Epithelial cell of proximal tubule (primary cell): ENCODE results near the gene CEP97. TPM values are rescaled to one million over a fixed set of nuclear protein-coding genes. Genes with fewer than 3 reads are reported as not detected.
"Not testable (repeated sequence)": the region's sequence is repeated elsewhere in the genome, so short reads cannot be mapped to it uniquely, and the experiment has no call there.

ENCODE experiments used
- DNase-seq: peaks from one replicate; pipeline ENCODE4 v3.0.0-alpha.2; 2011; ENCODE audit warnings: low read depth
- H3K4me3 ChIP-seq: 2 replicates; pipeline ENCODE4 v1.5.1; 2011; ENCODE audit warnings: low read depth, mild to moderate bottlenecking, low read length
- CTCF ChIP-seq: conservative IDR thresholded peaks from 2 replicates; pipeline ENCODE4 v1.5.1; 2012; ENCODE audit warnings: low read depth, mild to moderate bottlenecking, low read length
- total RNA-seq: library from RNA; depleted of rRNA; stranded (reverse); fragments of >200 nt; gene quantifications from 2 replicates; pipeline ENCODE4 v1.2.3, GENCODE V29; 2015

Gene CEP97
- total RNA-seq: 7.9 and 9.3 TPM in 2 replicates

DNA sequence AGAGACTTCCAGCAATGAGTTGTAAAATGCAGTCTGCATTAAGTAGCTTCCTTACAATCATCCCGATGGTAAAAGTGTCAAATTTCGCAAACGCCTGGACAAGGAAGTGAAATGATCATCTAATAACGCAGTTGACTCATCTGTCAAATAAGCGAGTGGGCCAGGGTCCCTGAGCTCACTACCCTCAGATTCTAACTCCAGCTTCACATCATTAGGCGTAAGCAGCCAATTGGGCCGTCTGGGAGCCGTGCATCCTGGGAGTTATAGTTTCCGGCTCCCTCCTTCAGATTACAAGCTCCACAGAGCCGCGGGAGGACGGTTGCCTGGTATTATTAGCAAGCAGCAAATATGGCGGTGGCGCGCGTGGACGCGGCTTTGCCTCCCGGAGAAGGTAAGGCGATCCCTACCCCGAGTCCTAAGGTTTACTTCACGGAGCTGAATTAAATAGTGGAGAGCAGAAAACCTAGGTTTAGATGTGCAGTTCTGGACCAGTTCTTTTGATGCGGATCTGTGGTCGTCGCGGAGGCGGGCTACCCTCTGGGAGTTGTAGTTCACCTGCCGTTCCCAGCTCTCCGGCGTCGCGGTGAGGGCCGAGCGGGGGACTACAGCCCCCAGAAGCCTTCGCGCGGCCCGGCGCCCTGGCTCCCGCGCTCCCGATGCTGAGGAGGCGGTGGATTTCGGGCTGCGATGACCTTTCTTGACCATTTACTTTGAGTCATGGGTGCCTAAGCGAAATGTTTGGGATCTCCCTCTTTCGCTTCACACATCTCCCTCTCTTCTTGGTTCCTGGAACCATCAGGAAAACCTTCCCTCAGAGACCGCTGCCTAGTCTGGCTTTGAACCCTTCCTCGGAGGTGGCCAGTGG is at the start of gene CEP97:
TSS of gene CEP97 (plus strand) at position 286 of the 865 bp plus-strand sequence. CDS start at position 349, 63 bp downstream.
- TF ChIP-seq CTCF: no peak
- peak; percentile 66 for DNase-seq

DNA sequence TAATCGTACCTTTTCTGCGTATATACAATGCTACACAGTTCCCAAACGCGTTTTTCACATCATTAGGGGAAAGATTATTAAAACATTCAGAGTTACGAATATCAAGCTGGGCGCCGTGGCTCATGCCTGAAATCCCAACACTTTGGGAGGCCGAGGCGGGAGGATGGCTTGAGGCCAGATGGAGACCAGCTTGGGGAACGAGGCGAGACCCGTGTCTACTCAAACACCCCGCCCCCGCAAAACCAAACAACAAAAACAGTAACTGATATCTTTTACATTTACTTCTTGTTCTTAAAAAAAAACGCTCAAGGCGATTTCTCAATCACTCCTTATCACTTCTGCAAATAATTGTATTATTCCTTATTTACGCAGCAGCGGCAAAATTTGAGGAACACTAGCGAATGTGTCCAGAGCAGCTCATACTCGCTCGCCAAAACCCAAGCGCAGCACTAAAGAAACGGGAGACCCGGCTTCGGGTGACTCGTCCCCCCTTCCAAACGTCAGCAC is 48.7 kb upstream of the CEP97 start:
- no peak for DNase-seq
- peak overlapping the region; percentile 86 for H3K4me3 ChIP-seq
- no peak for TF ChIP-seq CTCF

More for the DNA sequence above, at the start of gene CEP97:
- H3K4me3 ChIP-seq: peak within 1 kb of the TSS; percentile 69

DNA sequence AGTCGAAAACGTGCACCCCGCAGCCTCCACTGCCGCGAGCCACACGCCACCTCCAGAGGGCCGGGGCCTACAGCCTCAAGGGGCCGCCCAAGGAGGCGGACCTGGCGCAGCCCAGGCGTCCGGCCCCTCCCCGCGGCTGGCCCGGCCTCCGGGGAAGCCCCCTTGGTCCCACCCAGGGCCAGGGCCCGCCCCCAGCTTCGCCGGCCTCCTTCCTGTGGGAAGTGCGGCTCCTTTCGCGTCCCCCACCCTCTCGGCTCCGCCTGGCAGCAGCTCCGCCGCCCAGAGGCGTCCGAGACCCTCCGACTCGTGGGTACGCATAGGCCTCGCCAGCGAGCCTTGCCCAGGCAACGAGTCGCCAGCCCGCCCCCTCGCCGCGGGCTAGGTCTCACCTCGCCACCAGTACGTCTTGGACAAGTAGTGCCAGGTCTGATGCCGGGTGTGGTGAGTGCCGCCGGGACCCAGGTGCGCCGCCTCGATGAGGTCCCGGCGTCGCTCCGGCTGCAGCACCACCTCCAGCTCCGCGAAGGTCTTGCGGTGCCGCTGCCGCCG is 48.1 kb upstream of the CEP97 start:
- peak; percentile 49 for DNase-seq
- peak; percentile 3 for TF ChIP-seq CTCF
- H3K4me3 ChIP-seq: peak overlapping the region; percentile 86

- TF ChIP-seq CTCF: peak; percentile 67
- peak; percentile 98 for DNase-seq
- peak within 1 kb of the TSS; percentile 86 for H3K4me3 ChIP-seq
Observed at GRCh38 chr3:101676765-101677435, 47.5 kb upstream of the CEP97 start, which contains the start of gene ZBTB11. Gene ZBTB11, minus strand, starts transcription at chr3:101677132. Its CDS starts 218 bp downstream, at chr3:101676914.

DNA sequence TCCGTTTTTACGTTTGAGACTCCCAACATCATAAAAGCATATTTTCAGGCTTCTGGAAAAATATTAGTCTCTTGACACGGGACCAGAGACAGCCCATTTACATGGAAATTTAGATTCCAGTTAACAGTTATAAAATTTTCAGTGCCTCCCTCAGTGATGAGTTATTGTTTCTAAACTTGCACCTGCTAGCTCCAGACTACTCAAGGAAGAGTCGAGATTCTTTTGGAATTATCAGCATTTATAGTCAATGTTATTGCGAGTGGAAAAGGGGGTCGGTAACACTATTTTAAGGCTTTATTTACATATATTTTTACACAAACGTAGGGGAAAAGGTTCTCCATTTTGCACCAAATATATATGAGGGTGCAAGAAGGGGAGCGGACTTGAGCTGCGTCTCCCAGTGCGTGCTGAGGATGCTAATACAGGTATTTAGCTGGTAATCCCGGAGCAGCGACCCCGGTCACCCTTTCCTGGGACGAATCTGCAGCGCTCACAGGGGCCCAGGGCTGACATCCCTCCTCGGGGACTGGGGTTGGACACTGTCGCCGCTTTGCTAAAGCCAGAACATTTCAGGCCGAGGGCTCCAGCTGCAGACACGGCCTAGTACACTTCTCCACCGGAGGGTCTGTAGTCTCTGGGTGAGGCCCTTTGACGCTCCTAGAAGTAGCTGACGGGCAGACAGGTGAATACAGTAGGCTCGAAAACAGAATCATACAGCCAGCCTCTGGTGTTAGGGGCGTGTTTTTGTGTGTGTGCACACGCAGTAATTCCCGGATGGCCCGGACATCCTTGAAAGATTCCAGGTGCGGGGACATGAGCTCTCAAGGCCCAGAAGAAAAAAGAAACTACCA is 46.8 kb upstream of the CEP97 start:
- no peak for DNase-seq
- TF ChIP-seq CTCF: no peak
- peak overlapping the region; percentile 55 for H3K4me3 ChIP-seq

DNA sequence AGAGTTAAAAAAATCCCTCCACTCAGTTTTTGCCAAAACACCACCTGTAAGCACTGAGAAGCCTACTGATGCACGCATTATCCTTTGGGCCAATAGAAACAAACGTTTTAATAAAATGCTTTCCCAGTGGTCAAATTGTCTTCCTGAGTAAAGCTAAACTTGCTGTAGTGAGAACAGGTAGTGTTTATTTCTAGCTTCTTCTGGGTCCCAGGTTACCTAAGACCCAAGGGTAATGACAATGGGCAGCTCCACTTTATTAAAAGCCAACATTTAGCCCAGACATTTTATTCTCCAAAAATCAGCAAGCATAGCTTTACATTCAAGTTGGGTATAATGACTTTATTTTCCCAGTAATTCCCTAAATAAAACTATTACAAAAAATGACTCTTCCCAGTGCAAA is 45.6 kb upstream of the CEP97 start:
- not testable (repeated sequence) for DNase-seq

More for the DNA sequence above, 45.6 kb upstream of the CEP97 start:
- H3K4me3 ChIP-seq: not testable (repeated sequence)
